Spleen (tissue), 11 donors: Measurements from ENCODE around the gene DDR2. TPM values are rescaled to one million over a fixed set of nuclear protein-coding genes. Genes with fewer than 3 reads are reported as not detected.
"Not testable (repeated sequence)": the region's sequence is repeated elsewhere in the genome, so short reads cannot be mapped to it uniquely, and the experiment has no call there.

Source experiments
- DNase-seq: peaks from one replicate; pipeline ENCODE4 v3.0.0-alpha.2; 2020
- H3K27ac ChIP-seq, 8 donors: fragments of 200-600 bp; sonication (generic) in 7 of 8; 1 replicate in 4 of 8; 2 replicates in 4 of 8; pipeline versions ENCODE4 v1.5.0 to v1.8.0; 2016 to 2021; ENCODE audit warnings: inconsistent platforms in 4 of 8, mild to moderate bottlenecking in 4 of 8, moderate library complexity in 1 of 8
- H3K27me3 ChIP-seq, 7 donors: fragments of 200-600 bp; sonication (generic) in 6 of 7; replicated peaks in 1 of 7; 1 replicate in 4 of 7; 2 replicates in 3 of 7; pipeline versions ENCODE4 v1.5.0 to v1.8.0; 2016 to 2021; ENCODE audit warnings: inconsistent platforms in 3 of 7, mild to moderate bottlenecking in 1 of 7
- H3K36me3 ChIP-seq, 6 donors: fragments of 200-600 bp; sonication (generic) in 5 of 6; 1 replicate in 4 of 6; 2 replicates in 2 of 6; pipeline versions ENCODE4 v1.5.0 to v1.8.0; 2016 to 2021; ENCODE audit warnings: inconsistent platforms in 2 of 6
- H3K4me1 ChIP-seq, 6 donors: fragments of 200-600 bp; sonication (generic) in 5 of 6; 1 replicate in 3 of 6; 2 replicates in 3 of 6; pipeline versions ENCODE4 v1.5.0 to v1.8.0; 2016 to 2021; ENCODE audit warnings: inconsistent platforms in 3 of 6
- H3K4me3 ChIP-seq, 8 donors: fragments of 200-600 bp; sonication (generic) in 7 of 8; 1 replicate in 4 of 8; 2 replicates in 4 of 8; pipeline versions ENCODE4 v1.5.0 to v1.8.0; 2016 to 2021; ENCODE audit warnings: inconsistent platforms in 4 of 8, mild to moderate bottlenecking in 4 of 8, moderate library complexity in 2 of 8
- H3K9me3 ChIP-seq, 8 donors: fragments of 200-600 bp; sonication (generic) in 7 of 8; 1 replicate in 4 of 8; 2 replicates in 4 of 8; pipeline versions ENCODE4 v1.5.0 to v1.8.0; 2016 to 2021; ENCODE audit warnings: inconsistent platforms in 4 of 8
- CTCF ChIP-seq, 11 experiments: fragments of 200-600 bp in 7 of 11; fragments of 450-650 bp in 4 of 11; sonication (generic) in 4 of 11; IDR thresholded peaks in 8 of 11; conservative IDR thresholded peaks in 3 of 11; 1 replicate in 7 of 11; 2 replicates in 4 of 11; pipeline versions ENCODE4 v1.4.0 to v1.8.0; 2016 to 2021; ENCODE audit warnings: antibody characterized with exemption in 11 of 11, inconsistent platforms in 4 of 11, mild to moderate bottlenecking in 1 of 11
- POLR2A ChIP-seq, 3 donors: fragments of 450-650 bp; IDR thresholded peaks; one replicate each; pipeline ENCODE4 v1.5.1; 2017; ENCODE audit warnings: antibody characterized with exemption in 3 of 3, mild to moderate bottlenecking in 1 of 3
- POLR2AphosphoS5 ChIP-seq, 3 donors: sonication (generic); formaldehyde crosslinking; IDR thresholded peaks; one replicate each; pipeline ENCODE4 v1.5.1; 2017; ENCODE audit warnings: antibody characterized with exemption in 3 of 3
- WGBS, 5 donors: extraction: QIAGEN DNeasy Blood & Tissue Kit in 3 of 5; methylation state at CpG; one replicate each; pipeline versions ENCODE4 v1.1.5 to v1.1.7; 2013 to 2018; 5-methylcytosine and 5-hydroxymethylcytosine counted together
- intact Hi-C: fragments of 100-400 bp; cut with DNase I; formaldehyde crosslinking; loops from one replicate; pipeline ENCODE4 v1.15.0; 2023; ENCODE audit warnings: low total_unique reads
- polyA plus RNA-seq, 3 donors: library from polyadenylated mRNA; stranded (reverse); fragments of 200-250 nt; gene quantifications; one replicate each; pipeline ENCODE4 v1.2.1, GENCODE V29; 2013
- total RNA-seq, 7 donors: library from RNA; depleted of rRNA in 3 of 7; stranded (reverse); fragments of >200 nt in 3 of 7; fragmentation: NEBNext Ultra II Directional in 4 of 7; extraction: Animal tissue kit (Norgen Biotek cat#: 25700) in 4 of 7; gene quantifications; one replicate each; pipeline versions ENCODE4 v1.1.0 to v1.2.1, GENCODE V29; 2016 to 2021
- donor health status: healthy with polysubstance abuse.
- donor health status: DM: no; HTN: no; CAD: no; lungs with moderate emphysema.
- donor health status: DM: no; HTN: no; CAD: no.
- donor health status: Bipolar disorder and iron deficiency.
- donor health status: healthy.
- donor health status: DM: no; HTN: no; CAD: no.
- donor health status: DM: yes; HTN: yes; CAD: no.

DDR2 gene
- total and polyA plus RNA-seq, 10 donors: 1.1 to 20.8 (median 10.8) TPM

GRCh38 chr1:162736633-162737067 lies 104.4 kb downstream of the DDR2 start:
- intact Hi-C loops: no loop called here
- TF ChIP-seq POLR2A (IDR thresholded peaks at IDR 0.05): no peak
- no peak for TF ChIP-seq POLR2AphosphoS5 (IDR thresholded peaks at IDR 0.05)
- no peak for TF ChIP-seq CTCF (IDR thresholded peaks at IDR 0.05 in 8 of 11, conservative IDR thresholded peaks at IDR 0.05 in 3 of 11)
- no peak for DNase-seq
- no peaks in the 10 kb centered on the region for H3K9me3 ChIP-seq
- H3K4me3 ChIP-seq: no peak overlapping the region
- no peaks in the 10 kb centered on the region for H3K4me1 ChIP-seq
- H3K27ac ChIP-seq: no peak overlapping the region
- WGBS, 5 donors: 74 to 80% (median 77%) methylated on average over 3 of the region's 3 CpGs
- H3K27me3 ChIP-seq: no peaks in the 10 kb centered on the region
- no peaks in the 10 kb centered on the region for H3K36me3 ChIP-seq

GRCh38 chr1:162740755-162741154 lies 108.5 kb downstream of the DDR2 start:
- no peak for TF ChIP-seq POLR2A (IDR thresholded peaks at IDR 0.05)
- TF ChIP-seq CTCF (IDR thresholded peaks at IDR 0.05 in 8 of 11, conservative IDR thresholded peaks at IDR 0.05 in 3 of 11): no peak
- TF ChIP-seq POLR2AphosphoS5 (IDR thresholded peaks at IDR 0.05): no peak
- Histone ChIP-seq H3K4me1 (no peaks in the 10 kb centered on the region), H3K9me3 (no peaks in the 10 kb centered on the region), H3K27ac (no peak overlapping the region), H3K4me3 (no peak overlapping the region), H3K36me3 (no peaks in the 10 kb centered on the region), H3K27me3 (no peaks in the 10 kb centered on the region)
- no peak for DNase-seq
- WGBS, 5 donors: 76 to 87% (median 83%) methylated on average over 4 of the region's 4 CpGs
- intact Hi-C loops: no loop called here

GRCh38 chr1:162741574-162741973 lies 109.3 kb downstream of the DDR2 start:
- intact Hi-C loops: no loop called here
- H3K27me3 ChIP-seq: no peaks in the 10 kb centered on the region

GRCh38 chr1:162746264-162746942 lies 114.1 kb downstream of the DDR2 start:
- H3K4me3 ChIP-seq, DNase-seq, H3K36me3 ChIP-seq, intact Hi-C loops, H3K9me3 ChIP-seq, H3K27me3 ChIP-seq, H3K27ac ChIP-seq, H3K4me1 ChIP-seq: not testable (repeated sequence)
- WGBS, 5 donors: 91 to 97% (median 93%) methylated on average over 12 to 14 of the region's 14 CpGs

More at GRCh38 chr1:162741574-162741973, 109.3 kb downstream of the DDR2 start:
- H3K36me3 ChIP-seq: no peaks in the 10 kb centered on the region
- TF ChIP-seq POLR2A (IDR thresholded peaks at IDR 0.05) (no peak), POLR2AphosphoS5 (IDR thresholded peaks at IDR 0.05) (no peak), CTCF (IDR thresholded peaks at IDR 0.05 in 8 of 11, conservative IDR thresholded peaks at IDR 0.05 in 3 of 11) (no peak)
- H3K4me3 ChIP-seq: no peak overlapping the region
- H3K9me3 ChIP-seq: peaks cover 0 to 8% (median 0%) of the 10 kb centered on the region in 8 donors
- no peak overlapping the region for H3K27ac ChIP-seq
- DNase-seq: no peak
- no peaks in the 10 kb centered on the region for H3K4me1 ChIP-seq
- 74 to 89% (median 84%) methylated on average over 2 of the region's 2 CpGs for WGBS, 5 donors
